ENCODE data around the gene TRIP12. TPM values are rescaled to one million over a fixed set of nuclear protein-coding genes. Genes with fewer than 3 reads are reported as not detected.

The TRIP12 gene
- total and polyA plus RNA-seq, 2 of the 8 experiments (the other 6 are each of a cell fraction or from before 2014, with no cell fraction given) = 23.1 to 174 TPM

DNA sequence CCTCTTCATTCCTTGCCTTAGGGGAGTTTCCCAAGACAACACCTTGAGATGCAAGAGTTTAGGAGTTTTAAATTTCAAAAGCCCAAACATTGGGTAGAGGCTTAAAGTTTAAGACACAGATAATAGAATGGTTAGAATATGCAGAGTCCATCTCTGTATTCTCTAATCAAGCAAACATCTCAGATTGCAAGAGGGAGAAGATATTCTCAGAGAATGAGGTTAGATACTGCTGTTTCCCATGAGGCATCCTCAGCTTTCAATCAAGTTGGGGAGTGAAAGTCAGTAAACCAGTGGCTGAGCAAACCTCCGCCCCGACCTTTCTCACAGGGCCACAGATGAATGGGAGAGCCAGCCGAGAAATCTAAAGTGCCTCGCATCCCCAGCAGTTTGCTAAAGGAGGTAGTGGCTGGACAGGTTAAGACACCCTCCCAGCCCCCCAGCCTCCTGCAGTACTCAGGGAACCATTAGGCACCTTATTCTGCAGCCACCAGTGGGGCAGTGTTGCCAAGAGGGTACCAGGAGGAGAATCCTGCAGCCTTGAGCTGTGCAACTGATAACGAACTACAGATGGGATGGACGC, 30.5 kb upstream of the TRIP12 start (continued):
- TF ChIP-seq, protein P1, sequence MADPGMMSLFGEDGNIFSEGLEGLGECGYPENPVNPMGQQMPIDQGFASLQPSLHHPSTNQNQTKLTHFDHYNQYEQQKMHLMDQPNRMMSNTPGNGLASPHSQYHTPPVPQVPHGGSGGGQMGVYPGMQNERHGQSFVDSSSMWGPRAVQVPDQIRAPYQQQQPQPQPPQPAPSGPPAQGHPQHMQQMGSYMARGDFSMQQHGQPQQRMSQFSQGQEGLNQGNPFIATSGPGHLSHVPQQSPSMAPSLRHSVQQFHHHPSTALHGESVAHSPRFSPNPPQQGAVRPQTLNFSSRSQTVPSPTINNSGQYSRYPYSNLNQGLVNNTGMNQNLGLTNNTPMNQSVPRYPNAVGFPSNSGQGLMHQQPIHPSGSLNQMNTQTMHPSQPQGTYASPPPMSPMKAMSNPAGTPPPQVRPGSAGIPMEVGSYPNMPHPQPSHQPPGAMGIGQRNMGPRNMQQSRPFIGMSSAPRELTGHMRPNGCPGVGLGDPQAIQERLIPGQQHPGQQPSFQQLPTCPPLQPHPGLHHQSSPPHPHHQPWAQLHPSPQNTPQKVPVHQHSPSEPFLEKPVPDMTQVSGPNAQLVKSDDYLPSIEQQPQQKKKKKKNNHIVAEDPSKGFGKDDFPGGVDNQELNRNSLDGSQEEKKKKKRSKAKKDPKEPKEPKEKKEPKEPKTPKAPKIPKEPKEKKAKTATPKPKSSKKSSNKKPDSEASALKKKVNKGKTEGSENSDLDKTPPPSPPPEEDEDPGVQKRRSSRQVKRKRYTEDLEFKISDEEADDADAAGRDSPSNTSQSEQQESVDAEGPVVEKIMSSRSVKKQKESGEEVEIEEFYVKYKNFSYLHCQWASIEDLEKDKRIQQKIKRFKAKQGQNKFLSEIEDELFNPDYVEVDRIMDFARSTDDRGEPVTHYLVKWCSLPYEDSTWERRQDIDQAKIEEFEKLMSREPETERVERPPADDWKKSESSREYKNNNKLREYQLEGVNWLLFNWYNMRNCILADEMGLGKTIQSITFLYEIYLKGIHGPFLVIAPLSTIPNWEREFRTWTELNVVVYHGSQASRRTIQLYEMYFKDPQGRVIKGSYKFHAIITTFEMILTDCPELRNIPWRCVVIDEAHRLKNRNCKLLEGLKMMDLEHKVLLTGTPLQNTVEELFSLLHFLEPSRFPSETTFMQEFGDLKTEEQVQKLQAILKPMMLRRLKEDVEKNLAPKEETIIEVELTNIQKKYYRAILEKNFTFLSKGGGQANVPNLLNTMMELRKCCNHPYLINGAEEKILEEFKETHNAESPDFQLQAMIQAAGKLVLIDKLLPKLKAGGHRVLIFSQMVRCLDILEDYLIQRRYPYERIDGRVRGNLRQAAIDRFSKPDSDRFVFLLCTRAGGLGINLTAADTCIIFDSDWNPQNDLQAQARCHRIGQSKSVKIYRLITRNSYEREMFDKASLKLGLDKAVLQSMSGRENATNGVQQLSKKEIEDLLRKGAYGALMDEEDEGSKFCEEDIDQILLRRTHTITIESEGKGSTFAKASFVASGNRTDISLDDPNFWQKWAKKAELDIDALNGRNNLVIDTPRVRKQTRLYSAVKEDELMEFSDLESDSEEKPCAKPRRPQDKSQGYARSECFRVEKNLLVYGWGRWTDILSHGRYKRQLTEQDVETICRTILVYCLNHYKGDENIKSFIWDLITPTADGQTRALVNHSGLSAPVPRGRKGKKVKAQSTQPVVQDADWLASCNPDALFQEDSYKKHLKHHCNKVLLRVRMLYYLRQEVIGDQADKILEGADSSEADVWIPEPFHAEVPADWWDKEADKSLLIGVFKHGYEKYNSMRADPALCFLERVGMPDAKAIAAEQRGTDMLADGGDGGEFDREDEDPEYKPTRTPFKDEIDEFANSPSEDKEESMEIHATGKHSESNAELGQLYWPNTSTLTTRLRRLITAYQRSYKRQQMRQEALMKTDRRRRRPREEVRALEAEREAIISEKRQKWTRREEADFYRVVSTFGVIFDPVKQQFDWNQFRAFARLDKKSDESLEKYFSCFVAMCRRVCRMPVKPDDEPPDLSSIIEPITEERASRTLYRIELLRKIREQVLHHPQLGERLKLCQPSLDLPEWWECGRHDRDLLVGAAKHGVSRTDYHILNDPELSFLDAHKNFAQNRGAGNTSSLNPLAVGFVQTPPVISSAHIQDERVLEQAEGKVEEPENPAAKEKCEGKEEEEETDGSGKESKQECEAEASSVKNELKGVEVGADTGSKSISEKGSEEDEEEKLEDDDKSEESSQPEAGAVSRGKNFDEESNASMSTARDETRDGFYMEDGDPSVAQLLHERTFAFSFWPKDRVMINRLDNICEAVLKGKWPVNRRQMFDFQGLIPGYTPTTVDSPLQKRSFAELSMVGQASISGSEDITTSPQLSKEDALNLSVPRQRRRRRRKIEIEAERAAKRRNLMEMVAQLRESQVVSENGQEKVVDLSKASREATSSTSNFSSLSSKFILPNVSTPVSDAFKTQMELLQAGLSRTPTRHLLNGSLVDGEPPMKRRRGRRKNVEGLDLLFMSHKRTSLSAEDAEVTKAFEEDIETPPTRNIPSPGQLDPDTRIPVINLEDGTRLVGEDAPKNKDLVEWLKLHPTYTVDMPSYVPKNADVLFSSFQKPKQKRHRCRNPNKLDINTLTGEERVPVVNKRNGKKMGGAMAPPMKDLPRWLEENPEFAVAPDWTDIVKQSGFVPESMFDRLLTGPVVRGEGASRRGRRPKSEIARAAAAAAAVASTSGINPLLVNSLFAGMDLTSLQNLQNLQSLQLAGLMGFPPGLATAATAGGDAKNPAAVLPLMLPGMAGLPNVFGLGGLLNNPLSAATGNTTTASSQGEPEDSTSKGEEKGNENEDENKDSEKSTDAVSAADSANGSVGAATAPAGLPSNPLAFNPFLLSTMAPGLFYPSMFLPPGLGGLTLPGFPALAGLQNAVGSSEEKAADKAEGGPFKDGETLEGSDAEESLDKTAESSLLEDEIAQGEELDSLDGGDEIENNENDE (IDR thresholded peaks at IDR 0.05; ENCODE audit: insufficient replicate concordance, low read length) = peak; percentile 34
- TF ChIP-seq YY1 (IDR thresholded peaks at IDR 0.05; ENCODE audit: low read depth, low read length) = 0 out of 2 replicates have a peak, but pooled peaks have one; percentile 33
